Panc1 (cell line): ENCODE results near the gene UROD. TPM values are rescaled to one million over a fixed set of nuclear protein-coding genes. Genes with fewer than 3 reads are reported as not detected.

Source experiments
- ATAC-seq: fragments of 200-7000 bp; cut with Tn5 transposase; 2 replicates; pipeline ENCODE4 v1.9.1; 2020; ENCODE audit warnings: mild to moderate bottlenecking, moderate library complexity
- BruUV-seq: library from RNA; stranded (reverse); fragments of 400-500 nt; replicated peaks from 2 replicates; lab custom pipeline; 2021; lab: Mats Ljungman, UMichigan
- CTCF ChIA-PET: fragments of 300-600 bp; sonication (Branson Sonifier 250); formaldehyde crosslinking; loops from one replicate; lab custom pipeline; 2022; ENCODE audit warnings: antibody characterized with exemption; lab: Charles Lee
- POLR2A ChIA-PET: fragments of 300-600 bp; sonication (Branson Sonifier 250); formaldehyde crosslinking; loops from one replicate; lab custom pipeline; 2022; ENCODE audit warnings: antibody characterized with exemption; lab: Charles Lee
- DNase-seq: peaks from one replicate; pipeline ENCODE4 v3.0.0-alpha.2; 2010; ENCODE audit warnings: low read depth, low spot score
- H3K27ac ChIP-seq: 2 replicates; pipeline ENCODE4 v1.5.1; 2011; ENCODE audit warnings: mild to moderate bottlenecking, low read length, inconsistent platforms
- H3K27me3 ChIP-seq: fragments of 200-500 bp; sonication (Bioruptor generic); 2 replicates; pipeline ENCODE4 v1.6.0; 2014; ENCODE audit warnings: low read length, inconsistent platforms; ENCODE audit not compliant: control insufficient read depth, insufficient read depth
- H3K36me3 ChIP-seq: fragments of 200-500 bp; sonication (Bioruptor generic); 2 replicates; pipeline ENCODE4 v1.5.1; 2014; ENCODE audit warnings: inconsistent platforms, mild to moderate bottlenecking, low read length, moderate library complexity; ENCODE audit not compliant: control insufficient read depth, insufficient read depth
- H3K4me1 ChIP-seq: 2 replicates; pipeline ENCODE4 v1.5.1; 2011; ENCODE audit warnings: inconsistent platforms, mild to moderate bottlenecking, low read length, moderate library complexity; ENCODE audit not compliant: control insufficient read depth, insufficient read depth
- H3K4me3 ChIP-seq, 2 experiments: 2 replicates each; pipeline ENCODE4 v1.5.1; 2011 to 2012; ENCODE audit warnings: low read depth in 2 of 2, low read length in 2 of 2, mild to moderate bottlenecking in 2 of 2, inconsistent platforms in 1 of 2, moderate library complexity in 1 of 2
- H3K9me3 ChIP-seq: fragments of 200-500 bp; sonication (Bioruptor generic); 2 replicates; pipeline ENCODE4 v1.5.1; 2014; ENCODE audit warnings: low read depth, mild to moderate bottlenecking, inconsistent platforms, low read length, moderate library complexity; ENCODE audit not compliant: control insufficient read depth, insufficient read depth
- CTCF ChIP-seq: fragments of 450-650 bp; IDR thresholded peaks from 2 replicates; pipeline ENCODE4 v1.5.1; 2017; ENCODE audit warnings: mild to moderate bottlenecking
- POLR2AphosphoS5 ChIP-seq: IDR thresholded peaks from 2 replicates; pipeline ENCODE4 v1.6.1; 2012; ENCODE audit warnings: mild to moderate bottlenecking, low read depth, low read length, moderate library complexity
- REST ChIP-seq, 2 experiments: IDR thresholded peaks; 2 replicates each; pipeline ENCODE4 v1.6.1; 2011 to 2012; ENCODE audit warnings: low read depth in 2 of 2, control low read depth in 1 of 2, low read length in 1 of 2, mild to moderate bottlenecking in 1 of 2, moderate library complexity in 1 of 2; ENCODE audit not compliant: insufficient read depth in 1 of 2
- SIN3A ChIP-seq: IDR thresholded peaks from 2 replicates; pipeline ENCODE4 v1.6.1; 2012; ENCODE audit warnings: low read depth, mild to moderate bottlenecking, low read length, moderate library complexity, borderline replicate concordance; ENCODE audit not compliant: insufficient read depth
- TCF7L2 ChIP-seq: IDR thresholded peaks from 2 replicates; pipeline ENCODE4 v1.6.1; 2011; ENCODE audit warnings: mild to moderate bottlenecking, low read depth, low read length, inconsistent platforms
- in situ Hi-C: cut with HindIII; loops from 2 replicates; pipeline ENCODE4 v1.10.0; 2016; ENCODE audit warnings: low sequenced_read_pairs, low pct_unique_long_range_greater_than_20kb
- intact Hi-C: fragments of 100-400 bp; cut with micrococcal nuclease; formaldehyde crosslinking; loops from one replicate; pipeline ENCODE4 v1.10.0; 2022; ENCODE audit not compliant: unreplicated experiment
- total RNA-seq: library from RNA; stranded (reverse); gene quantifications from one replicate; pipeline ENCODE4 v1.2.1, GENCODE V29; 2021; ENCODE audit not compliant: unreplicated experiment

The UROD gene
- total RNA-seq, 1 experiment from 2014 or later = 76.8 TPM

- DNase-seq = no peak
- H3K4me3 ChIP-seq = no peak overlapping the region
- no peaks in the 10 kb centered on the region for H3K9me3 ChIP-seq
- H3K27ac ChIP-seq = no peak overlapping the region
- in situ Hi-C loops (no loop called here), intact Hi-C loops (no loop called here)
- no peak for TF ChIP-seq POLR2AphosphoS5
- TF ChIP-seq SIN3A = no peak
- no peak for TF ChIP-seq CTCF
- TF ChIP-seq TCF7L2 = no peak
- no peak for TF ChIP-seq REST (IDR thresholded peaks at IDR 0.05; ENCODE audit: insufficient read depth in 1 of 2, low read depth in 2 of 2, low read length in 1 of 2)
- CTCF ChIA-PET = no interaction called here
- POLR2A ChIA-PET = no interaction called here
- ATAC-seq = no peak
- no peaks in the 10 kb centered on the region for H3K27me3 ChIP-seq
- no peaks in the 10 kb centered on the region; the same call in none of the 2 replicates for H3K36me3 ChIP-seq
- H3K4me1 ChIP-seq = peaks cover 9% of the 10 kb centered on the region
- no TSS peak for BruUV-seq
Measured at GRCh38 chr1:45007311-45007710, 4.7 kb upstream of the UROD start.

GRCh38 chr1:45008076-45008475, 4.0 kb upstream of the UROD start:
- no peak for ATAC-seq
- in situ Hi-C loops (no loop called here), intact Hi-C loops (no loop called here)
- no peaks in the 10 kb centered on the region for H3K27me3 ChIP-seq
- BruUV-seq = no TSS peak
- no peak overlapping the region for H3K27ac ChIP-seq
- H3K4me3 ChIP-seq = no peak overlapping the region
- no peaks in the 10 kb centered on the region; the same call in none of the 2 replicates for H3K36me3 ChIP-seq
- no peak for DNase-seq
- H3K9me3 ChIP-seq = no peaks in the 10 kb centered on the region
- TF ChIP-seq CTCF (no peak), POLR2AphosphoS5 (no peak)
- ChIA-PET POLR2A (no interaction called here), CTCF (no interaction called here)
- peaks cover 14% of the 10 kb centered on the region for H3K4me1 ChIP-seq
